Transverse colon (tissue), 4 donors: Measurements from ENCODE around the gene CRYBG1. TPM values are rescaled to one million over a fixed set of nuclear protein-coding genes. Genes with fewer than 3 reads are reported as not detected.

Experiments used
- DNase-seq: peaks from one replicate; pipeline ENCODE4 v3.0.0-alpha.2; 2019
- H3K27ac ChIP-seq, 4 donors: fragments of 200-600 bp; sonication (generic); 2 replicates each; pipeline ENCODE4 v1.5.1; 2016 to 2018; ENCODE audit warnings: inconsistent platforms in 4 of 4
- H3K27me3 ChIP-seq: fragments of 200-600 bp; sonication (generic); 2 replicates; pipeline ENCODE4 v1.5.1; 2017; ENCODE audit warnings: inconsistent platforms
- H3K36me3 ChIP-seq, 4 donors: fragments of 200-600 bp; sonication (generic); 2 replicates each; pipeline ENCODE4 v1.5.1; 2017 to 2019; ENCODE audit warnings: inconsistent platforms in 4 of 4
- H3K4me1 ChIP-seq, 4 donors: fragments of 200-600 bp; sonication (generic); 2 replicates each; pipeline ENCODE4 v1.5.1; 2017 to 2020; ENCODE audit warnings: inconsistent platforms in 4 of 4
- H3K4me3 ChIP-seq, 4 donors: fragments of 200-600 bp; sonication (generic); 1 replicate in 1 of 4; 2 replicates in 3 of 4; pipeline versions ENCODE4 v1.5.1 to v1.6.1; 2017 to 2019; ENCODE audit warnings: inconsistent platforms in 4 of 4
- H3K9me3 ChIP-seq, 2 donors: fragments of 200-600 bp; sonication (generic); 2 replicates each; pipeline ENCODE4 v1.5.1; 2017 to 2019; ENCODE audit warnings: inconsistent platforms in 2 of 2
- EP300 ChIP-seq: sonication (generic); formaldehyde crosslinking; IDR thresholded peaks from one replicate; pipeline ENCODE4 v1.6.1; 2017; ENCODE audit warnings: antibody characterized with exemption, low read depth
- POLR2A ChIP-seq: fragments of 450-650 bp; IDR thresholded peaks from one replicate; pipeline ENCODE4 v1.6.1; 2016; ENCODE audit warnings: antibody characterized with exemption, mild to moderate bottlenecking, moderate library complexity
- POLR2AphosphoS5 ChIP-seq, 3 donors: sonication (generic); formaldehyde crosslinking; IDR thresholded peaks; one replicate each; pipeline ENCODE4 v1.6.1; 2016; ENCODE audit warnings: antibody characterized with exemption in 3 of 3
- WGBS, 2 donors: methylation state at CpG; one replicate each; pipeline ENCODE4 v1.1.5; 2018; ENCODE audit warnings: low coverage in 1 of 2; 5-methylcytosine and 5-hydroxymethylcytosine counted together
- in situ Hi-C, 4 donors: fragments of 200-750 bp; cut with MboI; loops; one replicate each; pipeline versions ENCODE4 v1.15.0 to v1.15.1; 2017; ENCODE audit warnings: low sequenced_read_pairs in 3 of 4, low pct_ligation_motif_present in 1 of 4, low pct_unique_long_range_greater_than_20kb in 1 of 4
- intact Hi-C: fragments of 100-400 bp; cut with DNase I; formaldehyde crosslinking; loops from one replicate; pipeline ENCODE4 v1.15.1; 2023; ENCODE audit warnings: low total_unique reads
- total RNA-seq, 4 donors: library from RNA; depleted of rRNA; stranded (reverse); fragments of >200 nt; gene quantifications; one replicate each; pipeline ENCODE4 v1.1.0, GENCODE V29; 2016
- TF ChIP-seq, protein P1 (sequence below), 5 experiments: fragments of 200-600 bp in 3 of 5; fragments of 450-650 bp in 2 of 5; sonication (generic) in 3 of 5; IDR thresholded peaks; 1 replicate in 2 of 5; 2 replicates in 3 of 5; pipeline ENCODE4 v1.5.1; 2016 to 2017; ENCODE audit warnings: antibody characterized with exemption in 5 of 5, inconsistent platforms in 3 of 5, mild to moderate bottlenecking in 2 of 5, moderate library complexity in 1 of 5

CRYBG1 gene
- total RNA-seq, 4 donors from 2014 or later = 64.3 to 112 (median 70.2) TPM

DNA sequence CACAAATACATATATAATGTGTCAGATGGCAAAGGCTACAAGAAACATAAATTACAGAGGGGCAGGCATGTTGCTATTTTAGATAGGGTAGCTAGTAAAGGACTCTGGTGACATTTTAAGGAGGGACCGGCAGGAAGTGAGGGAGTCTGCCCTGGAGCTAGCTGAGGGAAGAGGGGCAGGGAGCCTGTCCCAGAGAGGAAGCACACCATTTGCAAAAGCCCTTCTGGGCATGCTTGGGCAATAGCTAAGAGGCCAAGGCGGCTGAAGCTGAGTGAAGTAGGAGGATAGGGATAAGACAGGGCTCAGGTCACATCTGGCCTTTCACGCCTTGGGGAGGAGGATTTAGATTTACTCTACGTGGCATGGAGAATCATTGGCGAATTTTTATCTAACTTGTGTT is 172.5 kb downstream of the CRYBG1 start:
- H3K4me3 ChIP-seq = no peak overlapping the region
- no peak overlapping the region for H3K27ac ChIP-seq
- 50 to 77% methylated on average over 4 to 5 of the region's 5 CpGs for WGBS, 2 donors
- intact Hi-C loops = no loop called here
- no peaks in the 10 kb centered on the region for H3K4me1 ChIP-seq
- no peak for DNase-seq
- no peaks in the 10 kb centered on the region for H3K27me3 ChIP-seq
- in situ Hi-C loops = no loop called here
- TF ChIP-seq POLR2A (no peak), EP300 (no peak), POLR2AphosphoS5 (IDR thresholded peaks at IDR 0.05) (no peak)
- TF ChIP-seq, protein P1, sequence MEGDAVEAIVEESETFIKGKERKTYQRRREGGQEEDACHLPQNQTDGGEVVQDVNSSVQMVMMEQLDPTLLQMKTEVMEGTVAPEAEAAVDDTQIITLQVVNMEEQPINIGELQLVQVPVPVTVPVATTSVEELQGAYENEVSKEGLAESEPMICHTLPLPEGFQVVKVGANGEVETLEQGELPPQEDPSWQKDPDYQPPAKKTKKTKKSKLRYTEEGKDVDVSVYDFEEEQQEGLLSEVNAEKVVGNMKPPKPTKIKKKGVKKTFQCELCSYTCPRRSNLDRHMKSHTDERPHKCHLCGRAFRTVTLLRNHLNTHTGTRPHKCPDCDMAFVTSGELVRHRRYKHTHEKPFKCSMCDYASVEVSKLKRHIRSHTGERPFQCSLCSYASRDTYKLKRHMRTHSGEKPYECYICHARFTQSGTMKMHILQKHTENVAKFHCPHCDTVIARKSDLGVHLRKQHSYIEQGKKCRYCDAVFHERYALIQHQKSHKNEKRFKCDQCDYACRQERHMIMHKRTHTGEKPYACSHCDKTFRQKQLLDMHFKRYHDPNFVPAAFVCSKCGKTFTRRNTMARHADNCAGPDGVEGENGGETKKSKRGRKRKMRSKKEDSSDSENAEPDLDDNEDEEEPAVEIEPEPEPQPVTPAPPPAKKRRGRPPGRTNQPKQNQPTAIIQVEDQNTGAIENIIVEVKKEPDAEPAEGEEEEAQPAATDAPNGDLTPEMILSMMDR (IDR thresholded peaks at IDR 0.05) = no peak
- no peaks in the 10 kb centered on the region for H3K9me3 ChIP-seq
- H3K36me3 ChIP-seq = peaks cover 0 to 16% (median 2%) of the 10 kb centered on the region in 4 donors

DNA sequence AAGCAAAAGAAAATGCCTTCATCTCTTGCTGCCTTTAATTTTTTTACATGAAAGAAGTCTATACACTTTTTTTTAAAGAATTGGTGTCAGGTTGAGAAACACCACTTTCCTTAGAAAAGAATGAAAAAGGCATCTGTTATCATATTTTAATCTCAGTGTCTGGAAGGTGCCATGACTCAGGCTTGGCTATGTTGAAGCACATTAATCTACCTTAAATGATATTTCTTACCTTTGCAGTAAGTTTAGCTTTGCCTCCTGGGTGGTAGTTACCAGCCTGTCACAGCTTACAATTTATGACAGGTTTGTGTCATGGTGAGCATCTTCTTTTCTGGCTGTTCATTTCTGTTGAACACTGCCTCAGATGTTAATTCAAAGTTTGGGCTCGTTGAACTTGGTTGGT is 173.5 kb downstream of the CRYBG1 start:
- Histone ChIP-seq H3K27me3 (no peaks in the 10 kb centered on the region), H3K4me1 (no peaks in the 10 kb centered on the region), H3K36me3 (peaks cover 0 to 13% (median 2%) of the 10 kb centered on the region in 4 donors), H3K27ac (no peak overlapping the region), H3K9me3 (no peaks in the 10 kb centered on the region), H3K4me3 (no peak overlapping the region)
- in situ Hi-C loops = no loop called here
- no peak for DNase-seq
- TF ChIP-seq, protein P1 (IDR thresholded peaks at IDR 0.05) = no peak
- TF ChIP-seq POLR2AphosphoS5 (IDR thresholded peaks at IDR 0.05) (no peak), EP300 (no peak)
- WGBS, 2 donors = 0 to 50% methylated on average over 1 of the region's 1 CpG
- intact Hi-C loops = no loop called here

DNA sequence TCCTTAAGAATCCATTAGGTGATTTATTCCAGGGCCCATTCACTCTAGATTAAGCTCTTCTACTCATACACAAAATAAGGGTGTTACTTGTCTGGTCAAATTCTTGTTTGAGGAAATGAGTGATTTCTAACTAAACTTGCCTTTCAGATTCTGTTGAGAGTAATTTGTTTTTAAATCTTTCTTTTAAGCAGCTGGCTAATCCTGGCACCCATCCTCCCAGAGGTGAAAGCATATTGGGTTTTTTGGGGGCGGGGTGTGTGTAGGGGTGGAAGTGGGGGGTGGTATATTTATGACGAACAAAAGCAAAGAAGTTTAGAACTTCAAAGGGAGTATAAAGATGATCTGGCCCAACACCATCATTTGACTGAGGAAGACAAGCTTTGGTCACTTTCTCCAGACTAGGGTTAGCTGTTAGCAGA is 174.1 kb downstream of the CRYBG1 start:
- no peak for TF ChIP-seq EP300
- TF ChIP-seq, protein P1 (IDR thresholded peaks at IDR 0.05) = no peak
- no peak for TF ChIP-seq POLR2A
- no peak for TF ChIP-seq POLR2AphosphoS5 (IDR thresholded peaks at IDR 0.05)
- Histone ChIP-seq H3K27ac (no peak overlapping the region), H3K36me3 (peaks cover 0 to 7% (median 2%) of the 10 kb centered on the region in 4 donors), H3K27me3 (no peaks in the 10 kb centered on the region), H3K4me3 (no peak overlapping the region), H3K4me1 (no peaks in the 10 kb centered on the region), H3K9me3 (no peaks in the 10 kb centered on the region)
- DNase-seq = no peak
- 52 to 80% methylated on average over 1 to 2 of the region's 2 CpGs for WGBS, 2 donors
- in situ Hi-C loops (no loop called here), intact Hi-C loops (no loop called here)

DNA sequence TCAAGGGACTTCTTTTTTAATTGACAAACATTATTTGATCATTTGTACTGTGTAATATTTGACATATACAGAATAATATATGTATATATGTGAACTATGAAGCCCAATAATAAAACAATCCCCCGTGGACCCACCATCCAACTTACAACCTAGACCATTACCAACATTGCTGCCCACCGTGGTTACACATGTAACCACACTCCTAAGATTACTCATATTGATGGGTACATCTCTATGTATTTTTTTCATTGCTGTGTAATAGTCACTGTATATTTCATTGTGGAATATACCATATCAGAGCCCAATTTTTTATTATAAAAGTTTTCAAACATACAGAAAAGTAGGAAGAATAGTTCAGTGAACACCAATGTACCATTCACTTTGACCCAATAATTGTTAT is 174.5 kb downstream of the CRYBG1 start:
- 71 to 100% methylated on average over 1 to 2 of the region's 2 CpGs for WGBS, 2 donors
- Histone ChIP-seq H3K36me3 (peaks cover 0 to 3% (median 2%) of the 10 kb centered on the region in 4 donors), H3K4me1 (no peaks in the 10 kb centered on the region), H3K27me3 (no peaks in the 10 kb centered on the region), H3K4me3 (no peak overlapping the region), H3K27ac (no peak overlapping the region), H3K9me3 (no peaks in the 10 kb centered on the region)
- TF ChIP-seq POLR2A (no peak), POLR2AphosphoS5 (IDR thresholded peaks at IDR 0.05) (no peak), EP300 (no peak)
- TF ChIP-seq, protein P1 (IDR thresholded peaks at IDR 0.05) = no peak
- in situ Hi-C loops (no loop called here), intact Hi-C loops (no loop called here)
- DNase-seq = no peak
